Stomach smooth muscle (tissue), 2 donors: ENCODE data around the gene R3HCC1L.
A peak's percentile ranks its signal among the peaks of the same experiment; 100 is the strongest.

Experiments used
- H3K27ac ChIP-seq: one replicate; pipeline ENCODE4 v1.7.0; 2013; ENCODE audit warnings: mild to moderate bottlenecking, low read length, inconsistent platforms
- H3K27me3 ChIP-seq, 2 donors: one replicate each; pipeline ENCODE4 v1.7.0; 2013; ENCODE audit warnings: low read length in 2 of 2; ENCODE audit not compliant: insufficient read depth in 2 of 2, control insufficient read depth in 1 of 2
- H3K36me3 ChIP-seq, 2 donors: one replicate each; pipeline ENCODE4 v1.7.0; 2013; ENCODE audit warnings: low read length in 2 of 2; ENCODE audit not compliant: control insufficient read depth in 2 of 2, insufficient read depth in 2 of 2
- H3K4me1 ChIP-seq: one replicate; pipeline ENCODE4 v1.7.0; 2013; ENCODE audit warnings: low read length; ENCODE audit not compliant: control insufficient read depth, insufficient read depth
- H3K4me3 ChIP-seq, 2 donors: one replicate each; pipeline ENCODE4 v1.7.0; 2013; ENCODE audit warnings: low read length in 2 of 2
- H3K9ac ChIP-seq, 2 donors: one replicate each; pipeline ENCODE4 v1.7.0; 2013; ENCODE audit warnings: low read length in 2 of 2, mild to moderate bottlenecking in 1 of 2
- H3K9me3 ChIP-seq, 2 donors: one replicate each; pipeline ENCODE4 v1.7.0; 2013; ENCODE audit warnings: low read length in 2 of 2; ENCODE audit not compliant: control insufficient read depth in 2 of 2
- donor health status: healthy.
- donor health status: Pancreatic carcinoma.

The R3HCC1L gene

GRCh38 chr10:98134431-98135221 lies at the start of gene R3HCC1L:
Gene R3HCC1L (plus strand): TSS chr10:98134657. CDS start chr10:98208115, 73,458 bp downstream.
- Histone ChIP-seq H3K9ac (peak within 1 kb of the TSS; percentile 95 to 98), H3K4me3 (peak within 1 kb of the TSS; percentile 94 to 95), H3K27me3 (no peaks in the 10 kb centered on the region), H3K27ac (peak within 1 kb of the TSS; percentile 64), H3K9me3 (no peaks in the 10 kb centered on the region), H3K36me3 (no peaks in the 10 kb centered on the region), H3K4me1 (no peaks in the 10 kb centered on the region)

GRCh38 chr10:98085238-98085637 lies 49.2 kb upstream of the R3HCC1L start:
- Histone ChIP-seq H3K9ac (no peak overlapping the region), H3K36me3 (no peaks in the 10 kb centered on the region), H3K27me3 (peaks cover 0 to 12% of the 10 kb centered on the region in 2 donors), H3K27ac (no peak overlapping the region), H3K9me3 (no peaks in the 10 kb centered on the region), H3K4me1 (no peaks in the 10 kb centered on the region), H3K4me3 (no peak overlapping the region)

DNA sequence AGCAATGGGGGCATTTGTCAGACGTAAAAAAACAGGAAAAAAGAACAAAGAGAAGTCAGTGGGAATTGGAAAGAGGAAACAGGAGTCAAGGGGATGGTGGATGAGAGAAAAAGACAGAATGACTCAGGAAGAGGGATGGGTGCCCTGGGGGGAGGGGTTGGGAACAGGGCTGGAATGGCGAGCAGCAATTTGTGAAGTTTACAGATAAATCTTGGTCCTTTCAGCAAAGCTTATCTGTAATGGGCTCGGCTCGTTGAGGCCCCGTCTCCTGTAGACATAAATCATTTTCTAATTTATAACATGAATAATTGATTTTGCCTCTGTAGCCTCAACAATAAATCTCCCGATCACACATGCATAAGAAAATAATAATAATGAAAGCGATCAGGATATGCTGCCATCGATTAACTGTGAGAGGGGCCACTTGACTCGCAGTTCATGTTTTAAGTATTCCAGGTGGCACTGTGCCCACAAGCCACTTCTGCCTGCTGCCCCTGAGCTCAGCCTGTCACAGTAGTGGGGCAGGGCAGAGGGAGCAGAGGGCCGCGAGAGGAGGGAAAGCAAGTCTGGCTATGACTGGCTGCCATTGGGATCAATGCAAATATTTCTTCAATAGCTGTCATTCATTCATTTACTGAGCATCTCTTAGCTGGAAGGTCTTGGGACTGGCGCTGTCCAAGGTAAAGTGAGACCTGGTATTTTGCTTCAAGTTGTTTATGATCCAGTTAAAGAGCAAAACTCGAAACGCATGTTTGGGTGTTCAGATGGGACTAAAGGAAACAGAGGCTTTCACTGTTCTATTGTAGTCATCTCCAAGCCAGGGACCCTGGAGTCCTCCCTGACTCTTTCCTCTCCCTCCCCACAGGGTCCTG lies 47.4 kb upstream of the R3HCC1L start:
- H3K4me1 ChIP-seq: no peaks in the 10 kb centered on the region
- H3K36me3 ChIP-seq: no peaks in the 10 kb centered on the region
- H3K9ac ChIP-seq: no peak overlapping the region
- H3K27ac ChIP-seq: no peak overlapping the region
- H3K27me3 ChIP-seq: peaks cover 0 to 12% of the 10 kb centered on the region in 2 donors
- no peaks in the 10 kb centered on the region for H3K9me3 ChIP-seq
- no peak overlapping the region for H3K4me3 ChIP-seq

GRCh38 chr10:98088186-98088971 lies 46.1 kb upstream of the R3HCC1L start:
- Histone ChIP-seq H3K4me3 (no peak overlapping the region), H3K9me3 (no peaks in the 10 kb centered on the region), H3K36me3 (no peaks in the 10 kb centered on the region), H3K4me1 (no peaks in the 10 kb centered on the region), H3K27ac (no peak overlapping the region), H3K9ac (no peak overlapping the region), H3K27me3 (peaks cover 0 to 12% of the 10 kb centered on the region in 2 donors)

DNA sequence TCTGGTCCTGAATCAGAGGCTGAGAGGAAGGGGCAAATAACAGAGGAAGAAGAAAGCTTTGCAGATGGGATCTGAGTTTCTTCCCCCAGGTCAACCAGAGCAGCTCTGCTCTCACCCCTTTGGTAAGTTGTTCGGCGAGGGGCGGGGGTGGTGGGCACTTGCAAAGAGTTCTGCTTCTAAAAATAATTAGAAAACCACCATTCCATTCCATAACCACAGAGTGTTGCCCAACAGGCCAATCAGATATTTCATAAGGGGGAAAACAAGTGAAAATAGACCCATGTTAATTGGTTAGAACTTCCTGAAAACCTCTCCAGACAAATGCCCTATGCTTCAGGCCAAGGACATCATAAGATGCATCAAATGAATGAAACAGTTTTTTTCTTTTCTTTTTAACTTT lies 43.6 kb upstream of the R3HCC1L start:
- H3K4me3 ChIP-seq: no peak overlapping the region

GRCh38 chr10:98096316-98096715 lies 38.1 kb upstream of the R3HCC1L start:
- Histone ChIP-seq H3K4me3 (no peak overlapping the region), H3K27me3 (peaks cover 3 to 7% of the 10 kb centered on the region in 2 donors), H3K9me3 (no peaks in the 10 kb centered on the region), H3K27ac (no peak overlapping the region), H3K36me3 (no peaks in the 10 kb centered on the region), H3K4me1 (no peaks in the 10 kb centered on the region), H3K9ac (no peak overlapping the region)

More for the DNA sequence above, 43.6 kb upstream of the R3HCC1L start:
- no peaks in the 10 kb centered on the region for H3K4me1 ChIP-seq
- peaks cover 0 to 12% of the 10 kb centered on the region in 2 donors for H3K27me3 ChIP-seq
- H3K9me3 ChIP-seq: no peaks in the 10 kb centered on the region
- H3K27ac ChIP-seq: no peak overlapping the region
- no peak overlapping the region for H3K9ac ChIP-seq
- no peaks in the 10 kb centered on the region for H3K36me3 ChIP-seq

DNA sequence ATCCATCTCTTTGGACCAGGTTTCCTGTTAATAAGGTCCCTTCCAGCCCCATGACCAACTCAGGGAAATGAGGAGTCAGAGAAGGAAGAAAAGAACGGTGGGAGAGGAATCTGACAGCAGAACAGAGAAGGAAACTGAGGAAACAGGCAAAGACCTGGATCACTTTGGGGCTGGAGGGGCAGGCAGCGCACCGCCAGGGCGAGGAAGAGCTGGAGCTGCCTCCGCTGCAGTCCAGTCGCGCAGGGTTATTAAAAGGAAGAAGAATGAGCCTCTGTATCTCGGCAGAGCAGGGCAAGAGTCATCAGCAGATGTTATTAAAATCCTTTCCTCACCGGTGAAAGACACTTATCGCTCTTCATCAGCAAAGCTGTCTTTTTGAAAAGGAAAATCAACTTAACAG lies 37.7 kb upstream of the R3HCC1L start:
- H3K9ac ChIP-seq: no peak overlapping the region
- H3K4me3 ChIP-seq: no peak overlapping the region
- H3K27ac ChIP-seq: no peak overlapping the region
- no peaks in the 10 kb centered on the region for H3K9me3 ChIP-seq
- no peaks in the 10 kb centered on the region for H3K36me3 ChIP-seq
- H3K4me1 ChIP-seq: no peaks in the 10 kb centered on the region
- H3K27me3 ChIP-seq: peaks cover 3 to 7% of the 10 kb centered on the region in 2 donors

- H3K4me3 ChIP-seq: no peak overlapping the region
- no peaks in the 10 kb centered on the region for H3K36me3 ChIP-seq
- H3K4me1 ChIP-seq: no peaks in the 10 kb centered on the region
- no peaks in the 10 kb centered on the region for H3K9me3 ChIP-seq
- no peak overlapping the region for H3K9ac ChIP-seq
- H3K27ac ChIP-seq: no peak overlapping the region
- peaks cover 3 to 7% of the 10 kb centered on the region in 2 donors for H3K27me3 ChIP-seq
These were observed 37.3 kb upstream of the R3HCC1L start for GRCh38 chr10:98097175-98097574.

- Histone ChIP-seq H3K27ac (no peak overlapping the region), H3K36me3 (no peaks in the 10 kb centered on the region), H3K9ac (no peak overlapping the region), H3K4me1 (no peaks in the 10 kb centered on the region), H3K27me3 (peaks cover 3 to 7% of the 10 kb centered on the region in 2 donors), H3K4me3 (no peak overlapping the region), H3K9me3 (no peaks in the 10 kb centered on the region)
These were observed 36.8 kb upstream of the R3HCC1L start for GRCh38 chr10:98097616-98098015.

DNA sequence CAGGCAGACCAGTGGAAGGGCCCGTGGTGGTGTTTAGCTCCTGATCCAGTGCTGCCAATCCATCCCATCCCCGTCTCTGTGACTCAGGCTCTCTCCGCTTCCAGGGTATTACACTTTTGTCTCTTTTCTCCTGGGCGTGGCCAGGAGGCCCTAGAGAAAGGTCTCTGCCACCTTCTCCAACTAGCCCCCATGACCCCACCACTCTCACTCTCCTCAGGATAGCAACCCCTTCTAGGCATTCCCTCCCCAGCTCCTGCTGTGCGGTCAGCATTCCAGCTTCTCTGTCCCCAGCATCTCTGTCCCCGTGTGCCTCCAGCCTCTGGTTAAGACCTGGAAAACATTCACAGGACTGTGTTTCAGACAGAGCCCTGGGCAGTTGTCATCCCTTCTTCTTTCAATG lies 36.2 kb upstream of the R3HCC1L start:
- Histone ChIP-seq H3K9me3 (no peaks in the 10 kb centered on the region), H3K9ac (no peak overlapping the region), H3K4me1 (no peaks in the 10 kb centered on the region), H3K27me3 (peaks cover 3 to 7% of the 10 kb centered on the region in 2 donors), H3K4me3 (no peak overlapping the region), H3K36me3 (no peaks in the 10 kb centered on the region), H3K27ac (no peak overlapping the region)
